Measurements from ENCODE around the gene ADH5.
"Not testable (repeated sequence)": the region's sequence is repeated elsewhere in the genome, so short reads cannot be mapped to it uniquely, and the experiment has no call there.

ADH5 gene

DNA sequence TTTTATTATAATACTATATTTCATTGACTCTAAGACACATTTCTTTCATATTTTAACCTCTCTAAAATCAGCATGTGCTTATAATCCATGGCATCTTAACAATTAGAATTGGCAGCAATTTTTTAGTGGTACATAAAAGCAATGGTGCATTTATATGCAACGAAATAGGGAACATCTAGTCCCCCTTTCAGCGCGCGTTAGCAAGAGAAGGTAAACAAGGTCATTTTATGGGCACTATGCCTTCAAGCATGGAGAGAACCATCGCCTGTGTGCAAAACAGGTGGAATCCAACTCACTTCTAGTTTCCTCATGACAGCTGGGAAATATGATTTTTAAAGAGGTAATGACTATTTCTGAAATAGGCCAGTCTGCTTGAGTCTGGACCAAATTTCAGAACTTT lies 6.4 kb downstream of the ADH5 start:
- TF ChIP-seq, protein P1, sequence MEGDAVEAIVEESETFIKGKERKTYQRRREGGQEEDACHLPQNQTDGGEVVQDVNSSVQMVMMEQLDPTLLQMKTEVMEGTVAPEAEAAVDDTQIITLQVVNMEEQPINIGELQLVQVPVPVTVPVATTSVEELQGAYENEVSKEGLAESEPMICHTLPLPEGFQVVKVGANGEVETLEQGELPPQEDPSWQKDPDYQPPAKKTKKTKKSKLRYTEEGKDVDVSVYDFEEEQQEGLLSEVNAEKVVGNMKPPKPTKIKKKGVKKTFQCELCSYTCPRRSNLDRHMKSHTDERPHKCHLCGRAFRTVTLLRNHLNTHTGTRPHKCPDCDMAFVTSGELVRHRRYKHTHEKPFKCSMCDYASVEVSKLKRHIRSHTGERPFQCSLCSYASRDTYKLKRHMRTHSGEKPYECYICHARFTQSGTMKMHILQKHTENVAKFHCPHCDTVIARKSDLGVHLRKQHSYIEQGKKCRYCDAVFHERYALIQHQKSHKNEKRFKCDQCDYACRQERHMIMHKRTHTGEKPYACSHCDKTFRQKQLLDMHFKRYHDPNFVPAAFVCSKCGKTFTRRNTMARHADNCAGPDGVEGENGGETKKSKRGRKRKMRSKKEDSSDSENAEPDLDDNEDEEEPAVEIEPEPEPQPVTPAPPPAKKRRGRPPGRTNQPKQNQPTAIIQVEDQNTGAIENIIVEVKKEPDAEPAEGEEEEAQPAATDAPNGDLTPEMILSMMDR (IDR thresholded peaks at IDR 0.05; ENCODE audit: borderline replicate concordance, insufficient read depth, low read depth, low read length) = no peak
- no peak overlapping the region for H3K4me3 ChIP-seq (ENCODE audit: low read depth, low read length)

DNA sequence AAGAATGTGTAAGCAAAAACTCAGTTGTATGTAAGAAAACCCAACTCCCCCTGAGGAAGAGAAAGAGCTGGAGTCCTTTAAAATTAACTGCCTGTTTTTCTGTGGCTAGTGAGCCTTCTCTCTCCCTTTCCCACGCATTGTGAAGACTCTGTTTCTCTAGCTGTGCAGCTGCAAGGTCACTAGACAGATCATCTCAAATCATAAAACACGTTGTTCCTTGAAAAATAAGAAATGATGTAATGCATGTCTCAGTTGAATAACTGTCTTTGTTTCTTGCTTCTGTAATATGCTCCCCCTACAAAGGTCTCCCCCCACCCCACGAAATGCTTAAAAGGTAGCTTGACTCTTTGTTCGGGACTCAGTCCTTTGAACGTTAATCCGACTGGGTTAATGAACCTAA lies 7.7 kb downstream of the ADH5 start:
- H3K4me3 ChIP-seq (ENCODE audit: low read depth, low read length) = not testable (repeated sequence)

DNA sequence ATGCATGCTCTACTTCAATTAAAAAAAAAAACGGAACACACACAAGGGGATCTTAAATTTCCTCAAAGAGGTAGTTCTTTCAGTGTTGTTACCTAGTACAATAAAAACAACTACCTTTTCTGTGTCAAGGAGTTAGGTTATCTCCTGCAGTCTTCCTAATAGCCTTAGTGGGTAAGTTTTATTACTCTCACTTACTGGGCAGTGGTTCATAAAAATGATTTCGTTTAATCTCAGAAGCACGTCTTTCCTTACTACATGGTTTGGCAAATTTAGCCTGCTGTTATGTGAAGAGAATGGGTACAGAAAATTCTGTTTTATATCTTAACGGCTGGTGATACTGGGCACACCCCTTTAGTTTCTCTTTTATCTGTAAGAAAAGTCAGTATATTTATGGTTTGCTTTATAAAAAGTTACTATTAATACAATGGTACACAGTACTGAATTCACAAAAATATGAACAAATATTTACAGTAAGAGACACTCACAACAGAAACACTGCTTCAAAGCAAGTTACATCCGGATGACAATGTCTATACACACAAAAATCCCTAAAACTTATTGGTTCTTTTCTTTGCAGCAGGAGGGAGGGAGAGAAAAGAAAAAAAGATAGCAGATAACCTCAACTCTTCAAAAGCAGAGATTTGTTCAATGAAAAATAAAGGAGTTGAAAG lies 8.8 kb downstream of the ADH5 start:
- TF ChIP-seq, protein P1 (IDR thresholded peaks at IDR 0.05; ENCODE audit: borderline replicate concordance, insufficient read depth, low read depth, low read length) = no peak
- no peak overlapping the region for H3K4me3 ChIP-seq (ENCODE audit: low read depth, low read length)

DNA sequence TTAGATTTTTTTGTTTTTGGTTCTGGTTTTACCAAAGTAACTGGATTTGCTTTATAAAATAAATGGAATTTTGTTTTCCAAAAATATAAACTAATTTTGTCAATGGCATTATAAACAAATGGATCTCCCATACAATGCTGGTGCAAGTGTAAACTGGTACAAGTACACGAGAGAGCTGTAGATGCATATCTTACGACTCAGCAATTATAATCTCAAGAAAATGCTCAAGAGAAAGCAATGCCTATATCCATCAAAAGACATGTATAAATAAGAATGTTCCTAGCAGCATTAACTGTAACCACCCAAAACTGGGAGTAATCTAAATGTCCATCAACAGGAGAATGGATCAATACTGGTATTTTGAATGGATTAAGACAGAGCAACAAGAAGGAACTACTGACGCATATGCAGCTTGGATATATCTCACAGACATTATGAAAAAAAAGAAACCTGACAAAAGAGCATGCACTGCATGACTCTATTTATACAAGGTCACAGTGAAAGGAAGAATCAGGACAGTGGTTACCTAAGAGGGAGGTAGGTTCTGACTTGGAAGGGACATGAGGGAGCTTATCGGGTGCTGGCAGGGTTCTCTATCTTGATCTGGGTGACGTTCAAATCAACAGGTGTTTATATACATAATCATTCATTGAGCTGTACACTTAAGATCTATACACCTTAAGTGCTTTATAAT lies 9.5 kb downstream of the ADH5 start:
- TF ChIP-seq, protein P1 (IDR thresholded peaks at IDR 0.05; ENCODE audit: borderline replicate concordance, insufficient read depth, low read depth, low read length) = no peak
- H3K4me3 ChIP-seq (ENCODE audit: low read depth, low read length) = no peak overlapping the region

DNA sequence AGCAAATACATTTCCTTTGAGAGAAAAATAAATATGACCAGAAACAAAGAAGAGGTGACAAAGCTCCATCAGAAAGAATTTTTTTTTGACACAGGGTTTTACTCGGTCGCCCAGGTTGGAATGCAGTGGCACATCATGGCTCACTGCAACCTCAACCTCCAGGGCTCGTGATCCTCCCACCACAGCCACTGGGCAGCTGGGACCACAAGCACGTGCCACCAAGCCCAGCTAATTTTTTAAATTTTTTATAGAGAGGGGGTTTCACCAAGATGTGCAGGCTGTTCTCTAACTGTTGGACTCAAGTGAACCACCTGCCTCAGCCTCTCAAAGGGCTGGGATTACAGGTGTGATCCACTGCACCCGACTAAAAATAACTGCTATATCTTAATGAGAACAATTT lies 10.3 kb downstream of the ADH5 start:
- TF ChIP-seq, protein P1 (IDR thresholded peaks at IDR 0.05; ENCODE audit: borderline replicate concordance, insufficient read depth, low read depth, low read length) = no peak

DNA sequence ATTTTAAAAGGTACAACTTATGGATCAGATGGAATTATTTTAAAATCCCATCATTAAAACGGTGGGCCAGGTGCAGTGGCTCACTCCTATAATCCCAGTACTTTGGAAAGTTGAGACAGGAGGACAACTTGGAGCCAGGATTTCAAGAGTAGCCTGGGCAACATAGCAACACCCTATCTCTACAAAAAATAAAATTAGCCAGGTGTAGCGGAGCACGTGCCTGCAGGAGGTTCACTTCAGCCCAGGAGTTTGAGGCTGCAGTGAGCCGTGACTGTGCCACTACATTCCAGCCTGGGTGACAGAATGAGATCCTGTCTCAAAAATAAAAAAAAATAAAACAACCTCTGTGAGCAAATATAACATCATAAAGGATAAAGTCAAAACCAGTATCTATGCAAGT lies 11.4 kb downstream of the ADH5 start:
- no peak overlapping the region for H3K4me3 ChIP-seq (ENCODE audit: low read depth, low read length)
- TF ChIP-seq, protein P1 (IDR thresholded peaks at IDR 0.05; ENCODE audit: borderline replicate concordance, insufficient read depth, low read depth, low read length) = no peak

More for the DNA sequence above, 10.3 kb downstream of the ADH5 start:
- no peak overlapping the region for H3K4me3 ChIP-seq (ENCODE audit: low read depth, low read length)

DNA sequence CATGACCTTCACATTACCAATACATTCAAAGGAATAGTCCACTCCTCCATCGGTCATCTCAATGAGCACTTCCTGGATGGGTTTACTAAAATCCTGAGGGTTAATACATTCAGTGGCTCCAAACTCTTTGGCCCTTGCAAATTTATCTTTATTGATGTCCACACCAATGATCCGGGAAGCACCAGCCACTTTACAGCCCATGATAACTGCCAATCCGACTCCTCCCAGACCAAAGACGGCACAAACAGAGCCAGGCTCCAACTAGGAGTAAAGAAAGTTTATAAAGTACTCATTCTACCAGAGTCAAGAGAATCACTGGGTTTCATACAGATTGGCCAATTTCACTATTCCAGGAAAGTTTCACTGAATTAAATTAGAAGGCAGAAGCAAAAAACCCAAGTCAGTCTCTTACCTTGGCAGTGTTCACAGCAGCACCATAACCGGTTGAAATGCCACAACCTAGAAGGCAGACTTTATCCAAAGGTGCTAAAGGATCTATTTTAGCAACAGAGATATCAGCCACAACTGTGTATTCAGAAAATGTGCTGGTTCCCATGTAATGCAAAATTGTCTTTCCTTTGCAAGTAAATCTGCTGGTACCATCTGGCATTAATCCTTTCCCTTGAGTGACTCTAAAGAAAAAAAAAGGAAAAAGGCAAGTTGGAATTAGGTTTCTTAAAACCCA lies 12.2 kb downstream of the ADH5 start:
- no peak overlapping the region for H3K4me3 ChIP-seq (ENCODE audit: low read depth, low read length)
- TF ChIP-seq, protein P1 (IDR thresholded peaks at IDR 0.05; ENCODE audit: borderline replicate concordance, insufficient read depth, low read depth, low read length) = no peak

Data from GM12875 (cell line).